GM12892 (cell line): ENCODE data around the gene GSTO2.

Source experiments
- POLR2A ChIP-seq: IDR thresholded peaks from 2 replicates; pipeline ENCODE4 v1.6.1; 2011; ENCODE audit warnings: low read depth, low read length, control low read depth
- POLR2AphosphoS5 ChIP-seq: IDR thresholded peaks from 2 replicates; pipeline ENCODE4 v1.6.1; 2011; ENCODE audit warnings: low read depth, low read length, control low read depth
- TAF1 ChIP-seq: IDR thresholded peaks from 2 replicates; pipeline ENCODE4 v1.6.1; 2011; ENCODE audit warnings: low read depth, mild to moderate bottlenecking, control low read depth, low read length, borderline replicate concordance

- TF ChIP-seq POLR2A (no peak), TAF1 (no peak), POLR2AphosphoS5 (no peak)
These were observed 15.9 kb downstream of the GSTO2 start for GRCh38 chr10:104284846-104285245.
